Subcutaneous adipose tissue (tissue), 4 donors: ENCODE data around the gene TRIP10. TPM values are rescaled to one million over a fixed set of nuclear protein-coding genes. Genes with fewer than 3 reads are reported as not detected.

Experiments used
- CTCF ChIP-seq: fragments of 450-650 bp; IDR thresholded peaks from one replicate; pipeline ENCODE4 v1.5.1; 2016; ENCODE audit warnings: low read depth, mild to moderate bottlenecking, control low read depth, antibody characterized with exemption, moderate library complexity
- total RNA-seq, 4 donors: library from RNA; depleted of rRNA; stranded (reverse); fragments of >200 nt; gene quantifications; one replicate each; pipeline ENCODE4 v1.1.0, GENCODE V29; 2016

The TRIP10 gene
- total RNA-seq, 4 donors from 2014 or later: 51.7 to 161 (median 82.4) TPM

- no peak for TF ChIP-seq CTCF
These were observed 28.8 kb downstream of the TRIP10 start for GRCh38 chr19:6768236-6768785.

GRCh38 chr19:6769006-6769619 lies 29.6 kb downstream of the TRIP10 start:
- no peak for TF ChIP-seq CTCF

- no peak for TF ChIP-seq CTCF
These were observed 32.8 kb downstream of the TRIP10 start, which contains the start of gene VAV1 for GRCh38 chr19:6772028-6772865. TSS of gene VAV1 (plus strand) at chr19:6772708. CDS start at chr19:6772808, 100 bp downstream.

- TF ChIP-seq CTCF: no peak
These were observed 33.4 kb downstream of the TRIP10 start for GRCh38 chr19:6772866-6773322.

GRCh38 chr19:6773323-6773931 lies 33.9 kb downstream of the TRIP10 start:
- TF ChIP-seq CTCF: no peak

- TF ChIP-seq CTCF: no peak
These were observed 35.6 kb downstream of the TRIP10 start for GRCh38 chr19:6774821-6775707.
